ENCODE data around the gene DMAC2. TPM values are rescaled to one million over a fixed set of nuclear protein-coding genes. Genes with fewer than 3 reads are reported as not detected.

The DMAC2 gene
- total and polyA plus RNA-seq, 2 of the 13 experiments (the other 11 are each of a cell fraction or from before 2014, with no cell fraction given): 39.0 to 66.0 TPM

GRCh38 chr19:41399091-41399490 is 40.6 kb downstream of the DMAC2 start:
- WGBS (ENCODE audit: low lambda C conversion rate): 65% methylated on average over 3 of the region's 3 CpGs
- FAIRE-seq (no peak), DNase-seq (ENCODE audit: low spot score) (no peak), ATAC-seq (no peak)
- no peaks in the 10 kb centered on the region for H3K36me3 ChIP-seq (replicated peaks in 1 of 2; ENCODE audit: control insufficient read depth in 1 of 2, insufficient read depth in 2 of 2, low read length in 2 of 2)
- peak overlapping the region; percentile 93; the same call in 1 of the 2 replicates for H3K9ac ChIP-seq (ENCODE audit: insufficient read depth, low read depth, low read length)
- no peak overlapping the region for H3K27ac ChIP-seq (ENCODE audit: extremely low read length, insufficient read depth, low read length)
- peak overlapping the region; percentile 2 to 94 (median 10); a peak in 3 of 6 replicates for H3K4me3 ChIP-seq (replicated peaks in 1 of 3; ENCODE audit: insufficient read depth in 1 of 3, low read depth in 2 of 3, low read length in 3 of 3)
- intact Hi-C loops (cut with micrococcal nuclease; ENCODE audit: unreplicated experiment): no loop called here
- no peaks in the 10 kb centered on the region; a peak in 1 of 5 replicates for H3K27me3 ChIP-seq (ENCODE audit: control insufficient read depth in 1 of 2, insufficient read depth in 2 of 2, low read length in 2 of 2)
- H3K4me1 ChIP-seq (ENCODE audit: insufficient read depth, low read length): peaks cover 23% of the 10 kb centered on the region
- in situ Hi-C loops (cut with HindIII; ENCODE audit: extremely low pct_ligation_motif_present, low pct_unique_long_range_greater_than_20kb): no loop called here
- H3K4me2 ChIP-seq (ENCODE audit: low read depth, low read length): peak overlapping the region; percentile 83
- no peaks in the 10 kb centered on the region for H3K9me3 ChIP-seq (ENCODE audit: low read length)
- POLR2A ChIA-PET: interaction anchor here (1.6 kb wide), 1 partner anchor 9 kb away, joined by 8 read pairs; no protein-coding TSS in a partner anchor
- H2AFZ ChIP-seq (ENCODE audit: low read length): no peak overlapping the region
- CTCF ChIA-PET (ENCODE audit: low intra/inter-chr PET ratio, low total read pairs): no interaction called here
- peaks cover 32% of the 10 kb centered on the region for H3K79me2 ChIP-seq (ENCODE audit: insufficient read depth, low read length)
- no TSS peak for BruUV-seq (replicated peaks)
- no peaks in the 10 kb centered on the region for H4K20me1 ChIP-seq (ENCODE audit: insufficient read depth, low read length)
- TF ChIP-seq ZNF605 (CRISPR knock-in tag; IDR thresholded peaks at IDR 0.05): no peak
- no peak for TF ChIP-seq JUN (CRISPR knock-in tag; IDR thresholded peaks at IDR 0.05)
- TF ChIP-seq ARID5B (CRISPR knock-in tag; IDR thresholded peaks at IDR 0.05): no peak
- TF ChIP-seq ETS1 (CRISPR knock-in tag; IDR thresholded peaks at IDR 0.05): no peak

Measured in HepG2 (cell line).